ENCODE results near the gene MALAT1.
"Not testable (repeated sequence)": the region's sequence is repeated elsewhere in the genome, so short reads cannot be mapped to it uniquely, and the experiment has no call there.

The MALAT1 gene

GRCh38 chr11:65498977-65499712, at the start of gene MALAT1:
Gene MALAT1 (plus strand): TSS chr11:65499045.
- peak; percentile 97 for DNase-seq

GRCh38 chr11:65451301-65451700, 47.5 kb upstream of the MALAT1 start:
- DNase-seq = not testable (repeated sequence)

- not testable (repeated sequence) for DNase-seq
Measured at GRCh38 chr11:65452259-65452658, 46.6 kb upstream of the MALAT1 start.

DNA sequence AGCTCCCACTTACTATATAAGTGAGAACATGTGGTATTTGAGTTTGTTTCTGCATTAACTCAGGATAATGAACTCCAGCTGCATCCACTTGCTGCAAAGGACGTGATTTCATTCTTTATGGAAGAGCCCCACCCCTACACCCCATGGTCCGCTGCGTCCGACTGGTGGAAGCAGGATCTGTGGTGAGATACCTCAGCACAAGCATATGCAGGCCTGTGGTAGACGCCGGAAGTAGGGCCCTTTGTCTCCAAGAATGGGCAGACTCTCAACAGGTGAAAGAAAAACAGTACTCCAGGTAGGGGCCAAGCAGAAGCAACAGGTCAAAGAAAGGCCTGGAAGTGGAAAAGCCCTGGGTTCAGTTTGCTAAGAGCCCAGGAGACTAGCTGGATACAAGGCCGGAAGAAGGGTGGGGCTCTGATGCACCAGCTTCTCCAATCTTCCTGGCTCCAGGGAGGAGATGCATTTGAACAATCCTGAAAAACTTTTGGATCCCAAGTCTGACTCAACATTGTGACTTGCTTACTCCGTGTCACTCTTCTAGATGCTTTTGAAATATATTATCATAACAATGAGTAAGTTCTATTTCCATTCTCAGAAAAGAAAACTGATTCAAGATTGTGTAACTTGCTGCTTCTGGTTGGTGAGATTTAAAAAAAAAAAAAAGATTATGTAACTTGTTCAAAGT, 45.9 kb upstream of the MALAT1 start:
- no peak for DNase-seq

GRCh38 chr11:65454311-65454695, 44.5 kb upstream of the MALAT1 start:
- no peak for DNase-seq

DNA sequence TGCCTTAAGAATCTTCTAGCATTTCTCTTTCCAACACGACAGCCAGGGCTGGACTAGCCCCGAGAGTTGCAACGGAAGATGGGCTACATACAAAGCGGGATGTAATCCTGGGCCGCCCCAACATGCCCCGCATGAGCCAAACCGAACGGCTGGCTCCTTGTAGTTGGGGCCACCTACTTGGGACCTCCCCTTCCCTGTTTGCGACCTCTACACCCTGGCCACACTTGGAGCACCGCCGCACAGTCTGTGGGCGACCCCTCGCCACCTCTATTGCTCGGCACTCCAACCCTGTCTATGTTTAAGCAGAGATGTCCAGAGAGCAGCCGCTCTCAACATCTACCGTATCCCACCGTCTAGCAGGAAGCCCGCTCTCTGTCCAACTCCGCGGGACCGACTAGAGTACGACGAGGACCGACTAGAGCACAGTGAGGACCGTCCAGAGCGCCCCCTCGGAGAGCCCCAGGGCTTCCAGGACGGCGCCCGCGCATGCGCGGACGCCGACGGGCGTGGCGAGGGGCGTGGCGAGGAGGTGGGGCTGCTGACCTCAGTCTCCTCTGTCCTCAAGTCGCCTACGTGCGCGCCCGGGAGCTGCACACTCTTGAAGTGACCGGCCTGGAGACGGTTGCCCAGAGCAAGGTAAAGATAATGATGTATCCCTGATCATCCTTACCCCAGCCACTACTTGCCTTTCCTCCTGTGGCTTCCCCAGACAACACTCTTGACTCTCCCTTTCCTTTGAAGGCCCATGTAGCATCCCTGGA, 44.0 kb upstream of the MALAT1 start:
- peak; percentile 87 for DNase-seq

- DNase-seq = no peak
Measured at GRCh38 chr11:65456418-65456817, 42.4 kb upstream of the MALAT1 start.

- DNase-seq = no peak
Measured at GRCh38 chr11:65459552-65459951, 39.3 kb upstream of the MALAT1 start.

DNA sequence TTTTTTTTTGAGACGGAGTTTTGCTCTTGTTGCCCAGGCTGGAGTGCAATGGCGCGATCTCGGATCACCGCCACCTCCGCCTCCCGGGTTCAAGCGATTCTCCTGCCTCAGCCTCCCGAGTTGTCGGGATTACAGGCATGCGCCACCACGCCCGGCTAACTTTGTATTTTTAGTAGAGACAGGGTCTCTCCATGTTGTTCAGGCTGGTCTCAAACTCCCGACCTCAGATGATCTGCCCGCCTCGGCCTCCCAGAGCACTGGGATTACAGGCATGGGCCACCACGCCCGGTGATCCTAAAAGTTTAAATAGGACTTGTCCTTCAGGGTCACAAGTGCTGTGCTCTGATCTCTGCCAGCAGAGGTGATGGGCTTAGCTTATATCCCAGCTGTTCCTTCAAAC, 33.4 kb upstream of the MALAT1 start:
- not testable (repeated sequence) for DNase-seq

- not testable (repeated sequence) for DNase-seq
Measured at GRCh38 chr11:65467306-65467705, 31.5 kb upstream of the MALAT1 start.

GRCh38 chr11:65468874-65469333, 29.9 kb upstream of the MALAT1 start:
- DNase-seq = peak; percentile 73

DNA sequence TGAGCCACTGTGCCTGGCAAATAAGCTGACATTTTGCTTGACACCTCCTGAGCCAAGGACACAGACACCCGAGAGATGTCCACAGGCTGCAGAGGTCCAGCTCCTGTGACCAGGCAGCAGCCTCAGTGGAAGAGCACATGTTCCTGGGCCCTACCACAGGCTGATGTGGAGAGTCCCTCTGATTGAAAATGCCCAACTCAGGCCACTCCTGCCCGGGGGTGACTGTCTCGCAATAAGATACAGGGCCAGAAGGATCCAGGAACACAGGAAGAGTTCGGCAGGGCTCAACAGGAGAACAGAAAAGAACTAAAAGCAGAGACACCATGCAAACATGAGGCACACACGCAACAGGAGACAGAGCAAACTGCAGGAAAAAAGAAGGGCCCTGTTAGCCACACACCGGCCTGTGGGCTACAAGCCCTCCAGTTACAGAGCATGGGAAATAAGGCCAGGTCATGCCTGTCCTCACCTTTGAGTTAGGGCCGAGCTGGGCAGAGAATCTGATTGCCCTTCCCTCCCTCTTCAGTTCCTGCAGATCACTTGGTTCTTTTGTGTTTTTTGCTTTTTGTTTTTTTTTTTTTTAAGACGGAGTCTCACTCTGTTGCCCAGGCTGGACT, 28.3 kb upstream of the MALAT1 start:
- no peak for DNase-seq

DNA sequence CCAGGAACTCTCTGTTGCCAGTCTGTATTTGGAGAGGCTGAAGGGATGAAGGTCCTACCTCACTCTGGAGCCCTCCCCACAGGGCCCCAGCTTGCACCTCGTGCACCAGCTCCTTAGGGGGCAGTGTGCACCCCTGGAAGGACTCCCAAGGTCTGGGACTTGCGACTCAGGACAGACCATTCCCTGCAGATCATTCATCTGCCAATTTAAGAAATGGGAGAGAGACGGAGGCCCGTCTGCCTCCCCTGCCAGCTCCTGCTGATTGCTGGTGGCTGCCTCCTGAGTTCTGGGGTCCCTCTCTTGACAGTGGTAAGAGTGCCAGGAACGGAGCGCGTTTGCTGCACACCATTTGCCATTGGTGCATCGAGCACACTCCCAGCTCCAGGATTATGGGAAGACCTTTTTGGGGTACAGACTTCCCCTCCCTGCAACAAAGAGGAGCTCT, 27.4 kb upstream of the MALAT1 start:
- DNase-seq = peak; percentile 40

DNA sequence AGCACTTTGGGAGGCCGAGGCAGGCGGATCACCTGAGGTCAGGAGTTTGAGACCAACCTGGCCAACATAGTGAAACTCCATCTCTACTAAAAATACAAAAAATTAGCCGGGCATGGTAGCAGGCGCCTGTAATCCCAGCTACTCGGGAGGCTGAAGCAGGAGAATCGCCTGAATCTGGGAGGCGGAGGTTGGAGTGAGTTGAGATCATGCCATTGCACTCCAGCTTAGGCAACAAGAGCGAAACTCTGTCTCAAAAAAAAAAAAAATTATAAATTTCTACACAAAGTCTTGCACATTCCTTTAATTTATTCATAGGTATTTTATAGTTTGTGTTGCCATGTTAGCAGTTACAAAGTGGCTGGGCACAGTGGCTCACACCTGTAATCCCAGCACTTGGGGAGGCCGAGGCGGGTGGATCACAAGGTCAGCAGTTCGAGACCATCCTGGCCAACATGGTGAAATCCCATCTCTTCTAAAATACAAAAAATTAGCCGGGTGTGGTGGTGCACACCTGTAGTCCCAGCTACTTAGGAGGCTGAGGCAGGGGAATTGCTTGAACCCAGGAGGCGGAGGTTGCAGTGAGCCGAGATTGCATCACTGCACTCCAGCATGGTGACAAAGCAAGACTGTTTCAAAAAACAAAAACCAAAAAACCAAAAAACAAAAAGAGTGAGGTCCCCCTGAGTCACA, 26.1 kb upstream of the MALAT1 start:
- not testable (repeated sequence) for DNase-seq

- no peak for DNase-seq
Measured at GRCh38 chr11:65473278-65473860, 25.5 kb upstream of the MALAT1 start.

GRCh38 chr11:65474864-65475263, 24.0 kb upstream of the MALAT1 start:
- DNase-seq = no peak

- DNase-seq = no peak
Measured at GRCh38 chr11:65476632-65477148, 22.2 kb upstream of the MALAT1 start.

GRCh38 chr11:65477149-65477965, 21.5 kb upstream of the MALAT1 start:
- peak; percentile 89 for DNase-seq

DNA sequence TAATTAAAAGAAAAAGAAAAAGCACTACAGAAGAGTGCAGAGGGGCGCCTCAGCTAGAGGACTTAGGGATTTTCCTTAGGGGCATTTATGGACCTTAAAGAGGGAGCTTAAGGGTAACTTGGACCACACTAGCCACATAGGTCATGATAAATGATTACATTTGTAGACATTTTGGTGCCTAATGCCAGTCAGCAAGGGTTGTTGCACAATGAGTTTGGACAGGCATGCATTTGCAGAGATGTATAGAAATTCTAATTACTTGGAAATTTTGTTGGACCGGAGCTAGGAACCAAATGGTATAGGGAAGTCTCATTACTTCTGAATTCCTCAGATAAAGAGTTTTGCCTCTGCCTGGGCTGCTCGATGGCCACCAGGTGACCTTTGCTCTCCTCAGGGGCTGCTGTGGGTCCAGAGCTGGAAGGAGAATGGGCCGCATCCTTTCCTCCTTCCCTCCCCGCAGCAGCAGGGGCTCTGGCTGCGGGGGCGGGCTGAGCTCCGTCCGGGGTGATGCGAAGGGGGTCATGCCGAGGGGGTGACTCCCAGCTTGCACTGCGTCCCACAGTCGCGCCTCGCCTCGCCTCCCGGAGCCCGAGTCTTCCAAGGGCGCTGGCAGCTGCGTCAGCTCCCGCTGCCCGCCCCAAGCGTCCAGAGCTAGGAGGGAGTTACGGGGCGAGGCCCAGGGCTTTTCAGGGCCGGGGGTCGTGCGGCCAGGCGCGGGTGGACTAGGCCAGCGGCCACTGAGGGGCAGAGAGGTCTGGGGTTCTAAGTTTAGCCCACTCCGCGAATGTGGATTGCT, 20.3 kb upstream of the MALAT1 start:
- no peak for DNase-seq
